PC-3 (cell line): ENCODE measurements around the gene PCSK9. TPM values are rescaled to one million over a fixed set of nuclear protein-coding genes. Genes with fewer than 3 reads are reported as not detected.
"Not testable (repeated sequence)": the region's sequence is repeated elsewhere in the genome, so short reads cannot be mapped to it uniquely, and the experiment has no call there.

Source experiments
- ATAC-seq: fragments of 200-7000 bp; cut with Tn5 transposase; 2 replicates; pipeline ENCODE4 v1.9.1; 2020; ENCODE audit warnings: mild to moderate bottlenecking, moderate library complexity
- BruUV-seq: library from RNA; stranded (reverse); fragments of 400-500 nt; replicated peaks from 2 replicates; lab custom pipeline; 2021; lab: Mats Ljungman, UMichigan
- CTCF ChIA-PET: fragments of 300-600 bp; sonication (Branson Sonifier 250); formaldehyde crosslinking; loops from one replicate; lab custom pipeline; 2022; ENCODE audit warnings: antibody characterized with exemption; lab: Charles Lee
- POLR2A ChIA-PET: fragments of 300-600 bp; sonication (Branson Sonifier 250); formaldehyde crosslinking; loops from one replicate; lab custom pipeline; 2022; ENCODE audit warnings: antibody characterized with exemption; ENCODE audit not compliant: unreplicated experiment; lab: Charles Lee
- DNase-seq: peaks from one replicate; pipeline ENCODE4 v3.0.0-alpha.2; 2015
- H2AFZ ChIP-seq: fragments of 300-600 bp; sonication (generic); 2 replicates; pipeline ENCODE4 v1.6.0; 2016; ENCODE audit warnings: antibody characterized with exemption, low read length
- H3F3A ChIP-seq: fragments of 300-600 bp; sonication (generic); one replicate; pipeline ENCODE4 v1.6.0; 2017; ENCODE audit warnings: antibody characterized with exemption, low read length, control low read depth, mild to moderate bottlenecking; ENCODE audit not compliant: unreplicated experiment
- H3K27ac ChIP-seq: fragments of 300-600 bp; sonication (generic); 2 replicates; pipeline ENCODE4 v1.5.1; 2016; ENCODE audit warnings: mild to moderate bottlenecking, low read length
- H3K27me3 ChIP-seq: fragments of 300-600 bp; sonication (generic); 2 replicates; pipeline ENCODE4 v1.6.1; 2016; ENCODE audit warnings: low read length, mixed read lengths
- H3K36me3 ChIP-seq: fragments of 300-600 bp; sonication (generic); 2 replicates; pipeline ENCODE4 v1.6.1; 2016; ENCODE audit warnings: low read depth, mixed run types, low read length, mixed read lengths
- H3K4me1 ChIP-seq: fragments of 300-600 bp; sonication (generic); 2 replicates; pipeline ENCODE4 v1.5.1; 2016; ENCODE audit warnings: low read length; ENCODE audit not compliant: insufficient read depth
- H3K4me2 ChIP-seq: fragments of 300-600 bp; sonication (generic); 2 replicates; pipeline ENCODE4 v1.6.0; 2016; ENCODE audit warnings: low read length
- H3K4me3 ChIP-seq: fragments of 300-600 bp; sonication (generic); 2 replicates; pipeline ENCODE4 v1.5.1; 2016; ENCODE audit warnings: mild to moderate bottlenecking, low read length, mixed read lengths
- H3K79me2 ChIP-seq: fragments of 300-600 bp; sonication (generic); 2 replicates; pipeline ENCODE4 v1.6.1; 2017; ENCODE audit warnings: low read length, mixed read lengths
- H3K9ac ChIP-seq: fragments of 300-600 bp; sonication (generic); 2 replicates; pipeline ENCODE4 v1.6.0; 2016; ENCODE audit warnings: mild to moderate bottlenecking, low read length
- H3K9me2 ChIP-seq: fragments of 300-600 bp; sonication (generic); replicated peaks from 2 replicates; pipeline ENCODE4 v1.6.1; 2016; ENCODE audit warnings: mixed run types, low read length, mixed read lengths
- H3K9me3 ChIP-seq: fragments of 300-600 bp; sonication (generic); 2 replicates; pipeline ENCODE4 v1.6.1; 2016; ENCODE audit warnings: low read length, mixed read lengths
- H4K20me1 ChIP-seq: fragments of 300-600 bp; sonication (generic); 2 replicates; pipeline ENCODE4 v1.6.1; 2016; ENCODE audit warnings: low read length, mixed read lengths
- EZH2 ChIP-seq: fragments of 300-600 bp; sonication (generic); IDR thresholded peaks from one replicate; pipeline ENCODE4 v1.6.1; 2017; ENCODE audit warnings: antibody characterized with exemption, mild to moderate bottlenecking, low read length; ENCODE audit not compliant: unreplicated experiment
- EZH2phosphoT487 ChIP-seq: fragments of 300-600 bp; sonication (generic); IDR thresholded peaks from 2 replicates; pipeline ENCODE4 v1.6.1; 2018; ENCODE audit warnings: mild to moderate bottlenecking, antibody characterized with exemption, low read length, borderline replicate concordance
- intact Hi-C: fragments of 100-400 bp; cut with micrococcal nuclease; formaldehyde crosslinking; loops from 2 replicates; pipeline ENCODE4 v1.9.0; 2023
- total RNA-seq: library from RNA; depleted of rRNA; stranded (reverse); fragments of >200 nt; gene quantifications from 2 replicates; pipeline ENCODE4 v1.2.3, GENCODE V29; 2014
- TF ChIP-seq, protein P1 (sequence below): fragments of 300-600 bp; sonication (generic); conservative IDR thresholded peaks from 2 replicates; pipeline ENCODE4 v1.5.1; 2017; ENCODE audit warnings: antibody characterized with exemption, low read depth, mild to moderate bottlenecking, low read length

PCSK9 gene
- total RNA-seq, 1 experiment from 2014 or later = 6.8 TPM

GRCh38 chr1:55018395-55018794, 21.0 kb upstream of the PCSK9 start:
- Histone ChIP-seq H3K4me2 (no peak overlapping the region), H3K4me1 (peaks cover 11% of the 10 kb centered on the region), H3K9me3 (no peaks in the 10 kb centered on the region), H3F3A (no peaks in the 10 kb centered on the region), H3K27ac (no peak overlapping the region), H2AFZ (no peak overlapping the region), H3K79me2 (no peaks in the 10 kb centered on the region), H3K36me3 (no peaks in the 10 kb centered on the region), H3K9ac (no peak overlapping the region), H4K20me1 (no peaks in the 10 kb centered on the region), H3K4me3 (no peak overlapping the region), H3K9me2 (no peaks in the 10 kb centered on the region), H3K27me3 (no peaks in the 10 kb centered on the region)
- POLR2A ChIA-PET = no interaction called here
- CTCF ChIA-PET = no interaction called here
- no peak for DNase-seq
- intact Hi-C loops = no loop called here
- TF ChIP-seq, protein P1, sequence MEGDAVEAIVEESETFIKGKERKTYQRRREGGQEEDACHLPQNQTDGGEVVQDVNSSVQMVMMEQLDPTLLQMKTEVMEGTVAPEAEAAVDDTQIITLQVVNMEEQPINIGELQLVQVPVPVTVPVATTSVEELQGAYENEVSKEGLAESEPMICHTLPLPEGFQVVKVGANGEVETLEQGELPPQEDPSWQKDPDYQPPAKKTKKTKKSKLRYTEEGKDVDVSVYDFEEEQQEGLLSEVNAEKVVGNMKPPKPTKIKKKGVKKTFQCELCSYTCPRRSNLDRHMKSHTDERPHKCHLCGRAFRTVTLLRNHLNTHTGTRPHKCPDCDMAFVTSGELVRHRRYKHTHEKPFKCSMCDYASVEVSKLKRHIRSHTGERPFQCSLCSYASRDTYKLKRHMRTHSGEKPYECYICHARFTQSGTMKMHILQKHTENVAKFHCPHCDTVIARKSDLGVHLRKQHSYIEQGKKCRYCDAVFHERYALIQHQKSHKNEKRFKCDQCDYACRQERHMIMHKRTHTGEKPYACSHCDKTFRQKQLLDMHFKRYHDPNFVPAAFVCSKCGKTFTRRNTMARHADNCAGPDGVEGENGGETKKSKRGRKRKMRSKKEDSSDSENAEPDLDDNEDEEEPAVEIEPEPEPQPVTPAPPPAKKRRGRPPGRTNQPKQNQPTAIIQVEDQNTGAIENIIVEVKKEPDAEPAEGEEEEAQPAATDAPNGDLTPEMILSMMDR = no peak
- no peak for TF ChIP-seq EZH2
- BruUV-seq = no TSS peak
- ATAC-seq = no peak

- no peaks in the 10 kb centered on the region for H3K36me3 ChIP-seq
- BruUV-seq = no TSS peak
- peaks cover 11% of the 10 kb centered on the region for H3K4me1 ChIP-seq
- POLR2A ChIA-PET = interaction anchor here (0.7 kb wide), 1 partner anchor 76 kb away, joined by 4 read pairs; no protein-coding TSS in a partner anchor
- H3K79me2 ChIP-seq = no peaks in the 10 kb centered on the region
- intact Hi-C loops = loop anchor here (1.0 to 5.0 kb wide), 5 partner anchors 15 to 165 kb away; no protein-coding TSS in a partner anchor
- H2AFZ ChIP-seq = peak overlapping the region; percentile 89
- DNase-seq (peak; percentile 96), ATAC-seq (peak; percentile 100)
- no peak overlapping the region for H3K27ac ChIP-seq
- H3K4me2 ChIP-seq = peak overlapping the region; percentile 5; the same call in 1 of the 2 replicates
- CTCF ChIA-PET = interaction anchor here (0.5 to 1.7 kb wide), 19 partner anchors 10 to 1696 kb away, joined by 3 to 51 read pairs (median 3); no protein-coding TSS in a partner anchor
- H3K9ac ChIP-seq = peak overlapping the region; percentile 51
- no peaks in the 10 kb centered on the region for H3F3A ChIP-seq
- no peaks in the 10 kb centered on the region for H3K9me2 ChIP-seq
- TF ChIP-seq EZH2 (no peak), EZH2phosphoT487 (no peak)
- TF ChIP-seq, protein P1 = peak; percentile 94
- no peak overlapping the region for H3K4me3 ChIP-seq
- no peaks in the 10 kb centered on the region for H4K20me1 ChIP-seq
- H3K27me3 ChIP-seq = no peaks in the 10 kb centered on the region
- H3K9me3 ChIP-seq = no peaks in the 10 kb centered on the region
These were observed 17.3 kb upstream of the PCSK9 start for GRCh38 chr1:55021942-55022546.

GRCh38 chr1:55024163-55024562, 15.2 kb upstream of the PCSK9 start:
- CTCF ChIA-PET, H3K4me2 ChIP-seq, H3F3A ChIP-seq, H3K27me3 ChIP-seq, H3K9ac ChIP-seq, POLR2A ChIA-PET, BruUV-seq, H3K9me2 ChIP-seq, H3K4me3 ChIP-seq, H3K27ac ChIP-seq, DNase-seq, H3K36me3 ChIP-seq, H3K79me2 ChIP-seq, H2AFZ ChIP-seq, H4K20me1 ChIP-seq, H3K9me3 ChIP-seq, ATAC-seq: not testable (repeated sequence)
- H3K4me1 ChIP-seq = peaks cover 11% of the 10 kb centered on the region
- intact Hi-C loops = loop anchor here (5.0 kb wide), 1 partner anchor 167 kb away; no protein-coding TSS in a partner anchor

DNA sequence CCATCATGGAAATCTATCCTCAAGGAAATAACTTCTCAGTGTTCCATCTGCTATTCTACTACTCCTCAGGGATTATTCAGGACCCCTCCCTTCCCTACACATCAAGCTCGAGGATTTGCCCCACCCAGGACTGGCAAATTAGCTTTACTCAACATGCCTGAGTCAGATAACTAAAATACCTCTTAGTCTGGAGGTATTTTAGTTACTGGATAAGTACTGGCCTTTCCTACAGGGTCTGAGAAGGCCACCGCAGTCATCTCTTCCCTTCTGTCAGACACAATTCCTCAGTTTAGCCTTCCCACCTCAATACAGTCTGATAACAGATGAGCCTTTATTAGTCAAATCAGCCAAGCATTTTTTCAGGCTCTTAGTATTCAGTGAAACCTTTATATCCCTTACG, 12.7 kb upstream of the PCSK9 start:
- H3K4me3 ChIP-seq, POLR2A ChIA-PET, H3K4me1 ChIP-seq, H3K27ac ChIP-seq, H2AFZ ChIP-seq, H3K9me2 ChIP-seq, DNase-seq, H3K79me2 ChIP-seq, intact Hi-C loops, H3K9ac ChIP-seq, H3K36me3 ChIP-seq, H3F3A ChIP-seq, H4K20me1 ChIP-seq, CTCF ChIA-PET, BruUV-seq, H3K4me2 ChIP-seq, H3K27me3 ChIP-seq, H3K9me3 ChIP-seq, ATAC-seq: not testable (repeated sequence)

GRCh38 chr1:55031098-55031497, 8.2 kb upstream of the PCSK9 start:
- H3K4me2 ChIP-seq, H4K20me1 ChIP-seq, H3K79me2 ChIP-seq, ATAC-seq, H3K4me3 ChIP-seq, BruUV-seq, H3F3A ChIP-seq, H3K27me3 ChIP-seq, H3K36me3 ChIP-seq, POLR2A ChIA-PET, H3K9me3 ChIP-seq, CTCF ChIA-PET, H3K9ac ChIP-seq, intact Hi-C loops, DNase-seq, H2AFZ ChIP-seq, H3K9me2 ChIP-seq, H3K4me1 ChIP-seq, H3K27ac ChIP-seq: not testable (repeated sequence)
